Hematopoietic multipotent progenitor cell treated with erythropoietin and hydrocortisone succinate and interleukin-3 and kit ligand, for 17 days (in vitro differentiated cells): ENCODE results near the gene GLRX2.
A peak's percentile ranks its signal among the peaks of the same experiment; 100 is the strongest.
"Not testable (repeated sequence)": the region's sequence is repeated elsewhere in the genome, so short reads cannot be mapped to it uniquely, and the experiment has no call there.

Experiments used
- DNase-seq: peaks from one replicate; pipeline ENCODE4 v3.0.0-alpha.2; 2015; ENCODE audit warnings: low spot score

Gene GLRX2, protein sequence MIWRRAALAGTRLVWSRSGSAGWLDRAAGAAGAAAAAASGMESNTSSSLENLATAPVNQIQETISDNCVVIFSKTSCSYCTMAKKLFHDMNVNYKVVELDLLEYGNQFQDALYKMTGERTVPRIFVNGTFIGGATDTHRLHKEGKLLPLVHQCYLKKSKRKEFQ

GRCh38 chr1:193104907-193105820, at the start of gene GLRX2:
Gene GLRX2, minus strand, starts transcription at chr1:193105414. Its CDS starts 32 bp downstream, at chr1:193105382.
- peak; percentile 85 for DNase-seq

DNA sequence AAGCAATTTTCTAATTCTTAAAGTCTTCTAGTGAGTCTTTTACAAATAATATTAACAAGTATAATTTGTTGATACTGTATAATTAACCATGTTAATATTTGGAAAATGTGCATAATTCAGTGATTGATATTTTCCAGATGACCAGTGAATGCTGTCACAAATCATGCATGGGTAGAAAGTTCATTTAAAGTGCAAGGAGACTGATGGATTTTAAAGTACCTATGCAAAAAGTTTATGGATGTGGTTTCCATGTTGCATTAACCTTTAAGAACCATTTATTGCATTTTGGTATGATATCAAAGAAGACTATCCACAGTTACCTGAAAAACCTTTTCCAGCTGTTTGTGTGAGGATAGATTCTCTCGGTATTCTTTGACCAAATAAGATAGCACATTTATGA, 39.8 kb upstream of the GLRX2 start:
- DNase-seq: no peak

- DNase-seq: no peak
These were observed 39.2 kb upstream of the GLRX2 start for GRCh38 chr1:193144361-193144938.

GRCh38 chr1:193143285-193143684, 38.1 kb upstream of the GLRX2 start:
- DNase-seq: no peak

DNA sequence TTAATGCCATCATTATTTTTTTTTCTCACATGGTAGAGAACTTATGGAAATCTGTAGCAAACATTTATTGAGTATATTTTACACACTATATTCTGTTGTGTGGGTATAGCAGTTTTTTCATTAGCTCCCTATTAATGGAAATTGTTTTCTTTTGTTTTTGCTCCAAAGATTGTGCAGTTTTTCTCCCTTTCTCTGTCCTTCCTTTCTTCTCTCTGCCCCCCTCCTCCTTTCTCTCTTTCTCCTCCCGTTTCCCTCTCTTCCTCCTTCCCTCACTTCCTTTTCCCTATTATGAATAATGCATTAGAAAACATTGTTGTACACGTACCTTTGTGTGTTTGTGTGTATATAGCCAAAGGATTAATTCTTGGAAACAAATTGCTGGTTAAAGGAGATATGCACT, 37.2 kb upstream of the GLRX2 start:
- DNase-seq: no peak

- no peak for DNase-seq
These were observed 36.6 kb upstream of the GLRX2 start for GRCh38 chr1:193141804-193142203.

DNA sequence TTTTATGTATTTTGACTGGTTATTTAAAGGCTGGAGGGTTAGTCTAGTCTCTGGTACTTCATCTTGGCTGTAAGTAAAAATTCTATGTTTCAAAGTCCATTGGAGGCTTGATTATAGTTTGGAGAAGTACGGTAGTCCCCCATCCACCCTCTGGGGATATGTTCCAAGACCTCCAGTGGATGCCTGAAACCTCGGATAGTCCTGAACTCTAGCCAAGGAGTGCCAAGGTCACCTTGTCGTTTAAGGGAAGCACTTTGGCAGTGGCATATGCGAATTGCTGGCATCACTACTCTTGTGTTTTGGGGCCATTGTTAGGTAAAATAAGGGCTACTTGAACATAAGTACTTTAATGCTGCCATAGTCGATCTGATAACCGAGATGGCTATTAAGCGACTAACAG, 35.0 kb upstream of the GLRX2 start:
- no peak for DNase-seq

- no peak for DNase-seq
These were observed 26.1 kb upstream of the GLRX2 start for GRCh38 chr1:193131266-193131860.

GRCh38 chr1:193125369-193125768, 20.2 kb upstream of the GLRX2 start:
- no peak for DNase-seq

DNA sequence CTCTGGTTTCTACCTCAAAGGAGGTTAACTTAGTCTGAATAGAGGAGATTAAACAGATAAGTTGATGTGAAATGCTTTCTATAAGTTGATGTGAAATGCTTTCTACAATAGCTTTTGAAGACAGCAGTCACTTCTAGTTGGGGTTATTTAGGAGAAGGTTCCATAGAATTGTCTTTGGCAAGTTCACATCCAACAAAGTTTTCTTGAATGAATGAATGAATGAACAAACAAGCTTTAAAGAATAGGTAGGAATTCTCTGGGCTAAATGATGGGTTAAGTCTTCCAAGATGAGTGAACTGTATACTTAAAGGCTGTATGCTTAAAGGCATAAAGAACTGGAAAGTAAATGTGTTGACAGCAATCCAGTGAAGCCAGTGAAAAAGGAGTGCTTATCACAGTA, 18.5 kb upstream of the GLRX2 start:
- DNase-seq: peak; percentile 29

DNA sequence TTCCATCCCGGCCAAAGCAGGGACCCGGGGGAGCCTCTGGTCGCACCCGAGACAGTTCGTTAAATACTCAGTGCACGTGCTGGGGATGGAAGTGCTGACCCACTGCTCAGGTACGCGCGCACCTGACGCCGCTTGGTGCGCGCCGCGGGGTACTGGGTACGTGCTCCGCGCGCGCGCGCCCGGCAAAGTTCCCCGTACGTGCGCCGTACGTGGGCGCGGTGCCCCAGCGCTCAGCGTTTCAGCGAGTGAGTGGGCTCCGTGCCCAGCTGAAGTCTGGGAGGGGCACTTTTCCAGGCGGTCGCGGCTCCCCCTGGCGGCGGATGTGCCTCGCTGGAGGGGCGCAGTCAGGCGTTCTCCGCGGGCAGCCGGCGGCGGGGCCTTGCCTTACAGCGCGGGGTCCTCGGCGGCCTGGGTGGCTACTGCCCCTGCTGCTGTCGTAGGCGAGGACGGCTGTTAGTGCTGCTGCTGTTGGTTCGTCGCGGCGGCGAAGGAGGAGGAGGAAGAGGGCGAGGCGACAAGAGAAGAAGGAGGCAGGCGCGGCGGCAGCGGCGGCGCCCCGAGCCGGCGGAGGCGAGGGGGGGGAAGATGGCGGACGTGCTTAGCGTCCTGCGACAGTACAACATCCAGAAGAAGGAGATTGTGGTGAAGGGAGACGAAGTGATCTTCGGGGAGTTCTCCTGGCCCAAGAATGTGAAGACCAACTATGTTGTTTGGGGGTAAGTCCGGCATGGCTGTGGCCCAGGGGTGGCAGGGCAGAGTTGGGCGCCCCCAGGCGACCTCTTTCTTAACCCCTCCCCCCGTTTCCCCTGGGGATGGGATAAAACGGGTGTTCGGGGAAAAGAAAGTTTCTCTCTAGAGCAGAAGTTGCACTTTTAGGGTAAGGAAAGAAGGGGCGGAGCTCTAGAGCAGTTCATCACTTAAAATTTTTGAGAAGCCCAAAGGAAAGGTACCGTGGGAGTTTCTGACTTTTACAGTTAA, 16.7 kb upstream of the GLRX2 start, which contains the start of gene CDC73:
Gene CDC73 (plus strand): TSS at position 416 of the 978 bp plus-strand sequence. CDS start 170 bp downstream, at position 586.
- peak; percentile 98 for DNase-seq

DNA sequence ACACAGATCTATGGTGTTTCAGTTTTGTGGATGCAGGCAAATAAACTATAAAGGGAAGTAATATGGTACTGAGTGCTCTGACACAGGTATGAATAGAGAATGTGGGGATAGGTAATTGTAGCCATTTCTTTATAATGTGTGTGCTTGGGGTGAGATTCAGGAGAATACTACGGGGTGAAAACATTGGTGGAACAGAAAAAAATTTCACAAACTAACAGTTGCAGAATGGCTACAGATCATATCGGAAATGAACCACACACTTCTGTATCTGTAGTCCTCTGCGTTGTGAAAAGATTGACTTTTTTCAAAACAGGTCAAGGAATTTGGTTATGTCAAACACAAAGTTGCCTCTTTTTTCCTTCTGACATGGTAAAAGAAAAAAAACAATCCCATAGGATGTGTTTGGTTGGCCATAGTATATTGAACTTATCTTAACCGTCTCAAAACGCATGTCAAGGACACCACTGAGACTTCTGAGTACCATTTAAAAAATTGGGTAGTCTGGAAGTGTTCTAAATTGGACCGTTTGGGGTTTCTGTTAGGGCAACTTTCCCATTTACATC, 15.5 kb upstream of the GLRX2 start:
- no peak for DNase-seq

GRCh38 chr1:193118803-193119730, 13.9 kb upstream of the GLRX2 start:
- no peak for DNase-seq

- DNase-seq: no peak
These were observed 13.0 kb upstream of the GLRX2 start for GRCh38 chr1:193118194-193118593.

DNA sequence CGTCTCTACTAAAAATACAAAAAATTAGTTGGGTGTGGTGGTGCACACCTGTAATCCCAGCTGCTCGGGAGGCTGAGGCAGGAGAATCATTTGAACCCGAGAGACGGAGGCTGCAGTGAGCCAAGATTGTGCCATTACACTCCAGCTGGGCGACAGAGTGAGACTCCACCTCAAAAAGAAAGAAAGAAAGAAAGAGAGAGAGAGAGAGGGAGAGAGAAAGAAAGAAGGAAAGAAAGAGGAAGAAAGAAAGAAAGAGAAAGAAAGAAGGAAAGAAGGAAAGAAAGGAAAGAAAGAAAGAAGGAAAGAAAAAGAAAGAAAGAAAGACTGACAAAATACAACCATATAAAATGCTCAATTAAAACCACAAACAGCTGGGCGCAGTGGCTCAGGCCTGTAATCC, 12.0 kb upstream of the GLRX2 start:
- not testable (repeated sequence) for DNase-seq

DNA sequence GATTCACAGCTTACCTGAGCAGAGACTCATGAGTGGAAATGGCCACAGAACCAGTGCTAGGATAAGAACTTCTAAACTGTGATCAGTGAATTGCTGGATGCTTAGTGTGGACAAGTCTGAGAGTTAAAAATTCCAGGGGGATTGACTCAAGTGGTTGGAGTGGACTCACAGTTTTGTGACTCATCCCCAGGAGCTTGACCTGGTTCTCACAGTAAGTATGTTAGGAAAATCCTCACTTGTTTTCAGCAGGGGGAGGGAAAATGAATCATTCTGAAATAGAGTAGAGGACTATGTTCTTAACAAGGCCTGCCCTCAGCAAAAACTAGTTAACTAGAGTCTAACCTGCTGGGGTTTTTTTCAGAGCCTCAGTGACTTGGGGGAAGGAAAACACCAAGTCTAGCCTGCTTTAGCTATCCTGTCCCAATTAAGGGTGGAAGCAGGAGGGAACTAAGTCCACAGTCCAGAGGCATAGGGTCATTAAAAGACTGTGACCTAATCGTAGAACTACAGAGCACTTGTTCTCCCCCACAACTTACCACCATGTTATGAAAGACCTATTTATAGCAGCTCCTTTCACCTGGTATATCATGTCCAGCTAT, 10.5 kb upstream of the GLRX2 start:
- DNase-seq: no peak

- DNase-seq: no peak
These were observed 9.4 kb upstream of the GLRX2 start for GRCh38 chr1:193114485-193115095.

DNA sequence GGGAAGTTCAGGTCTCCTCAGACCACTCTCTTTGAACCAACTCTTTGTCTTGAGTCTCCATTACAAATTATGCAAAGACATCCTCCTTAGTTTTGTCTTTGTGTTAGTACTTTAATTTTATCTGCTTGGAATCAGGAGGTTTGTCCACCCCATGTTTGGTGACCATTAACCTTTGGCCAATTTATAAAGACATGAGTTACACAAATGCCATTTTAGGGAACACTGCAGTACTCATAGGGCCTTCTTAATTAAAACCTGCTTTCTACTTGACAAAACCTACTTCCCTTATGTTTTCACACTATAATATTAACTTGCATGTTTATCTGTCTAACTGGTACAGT, 8.7 kb upstream of the GLRX2 start:
- no peak for DNase-seq
